GM23338 (cell line): ENCODE measurements around the gene EPAS1. TPM values are rescaled to one million over a fixed set of nuclear protein-coding genes. Genes with fewer than 3 reads are reported as not detected.

ENCODE experiments used
- ATAC-seq: fragments of 200-7000 bp; cut with Tn5 transposase; 3 replicates; pipeline ENCODE4 v1.9.1; 2020
- DNase-seq: peaks from one replicate; pipeline ENCODE4 v3.0.0-alpha.2; 2015; ENCODE audit warnings: low spot score
- H2AFZ ChIP-seq: fragments of 200-600 bp; sonication (generic); 2 replicates; pipeline ENCODE4 v1.8.0; 2016; ENCODE audit warnings: antibody characterized with exemption, mild to moderate bottlenecking, moderate library complexity
- H3F3A ChIP-seq: fragments of 200-600 bp; sonication (generic); replicated peaks from 2 replicates; pipeline ENCODE4 v1.8.0; 2017; ENCODE audit warnings: antibody characterized with exemption, mixed run types, low read depth
- H3K27ac ChIP-seq: fragments of 200-600 bp; sonication (generic); 2 replicates; pipeline ENCODE4 v1.6.1; 2016; ENCODE audit warnings: low read depth
- H3K27me3 ChIP-seq: fragments of 200-600 bp; sonication (generic); 2 replicates; pipeline ENCODE4 v1.8.0; 2016; ENCODE audit warnings: mild to moderate bottlenecking, mixed run types, moderate library complexity; ENCODE audit not compliant: insufficient read depth
- H3K36me3 ChIP-seq: fragments of 200-600 bp; sonication (generic); 2 replicates; pipeline ENCODE4 v1.8.0; 2016; ENCODE audit warnings: mild to moderate bottlenecking; ENCODE audit not compliant: insufficient read depth
- H3K4me1 ChIP-seq: fragments of 200-600 bp; sonication (generic); 2 replicates; pipeline ENCODE4 v1.8.0; 2016; ENCODE audit warnings: mild to moderate bottlenecking, moderate library complexity; ENCODE audit not compliant: insufficient read depth
- H3K4me2 ChIP-seq: fragments of 200-600 bp; sonication (generic); 2 replicates; pipeline ENCODE4 v1.7.1; 2017; ENCODE audit warnings: mixed run types
- H3K4me3 ChIP-seq: fragments of 200-600 bp; sonication (generic); 2 replicates; pipeline ENCODE4 v1.6.1; 2016; ENCODE audit warnings: mixed run types
- H3K79me2 ChIP-seq: fragments of 200-600 bp; sonication (generic); replicated peaks from 2 replicates; pipeline ENCODE4 v1.8.0; 2017; ENCODE audit warnings: mild to moderate bottlenecking; ENCODE audit not compliant: insufficient read depth
- H3K9me2 ChIP-seq: fragments of 200-600 bp; sonication (generic); 2 replicates; pipeline ENCODE4 v1.8.0; 2017; ENCODE audit not compliant: insufficient read depth
- H4K20me1 ChIP-seq: fragments of 200-600 bp; sonication (generic); replicated peaks from 2 replicates; pipeline ENCODE4 v1.8.0; 2017; ENCODE audit warnings: mild to moderate bottlenecking; ENCODE audit not compliant: insufficient read depth
- H3K27ac Mint-ChIP-seq: 2 replicates; pipeline ENCODE4 v1.8.0; 2020; ENCODE audit warnings: inconsistent platforms, mild to moderate bottlenecking, moderate library complexity, mixed read lengths
- H3K27me3 Mint-ChIP-seq: 3 replicates; pipeline ENCODE4 v1.8.0; 2022; ENCODE audit warnings: low read depth, mild to moderate bottlenecking, moderate library complexity, mixed read lengths, inconsistent platforms; ENCODE audit not compliant: insufficient read depth, poor library complexity
- H3K36me3 Mint-ChIP-seq: 3 replicates; pipeline ENCODE4 v1.8.0; 2021; ENCODE audit warnings: low read depth, mild to moderate bottlenecking, inconsistent platforms, moderate library complexity, mixed read lengths
- H3K4me1 Mint-ChIP-seq: 3 replicates; pipeline ENCODE4 v1.8.0; 2020; ENCODE audit warnings: mild to moderate bottlenecking, inconsistent platforms, mixed read lengths
- H3K4me3 Mint-ChIP-seq: 3 replicates; pipeline ENCODE4 v1.8.0; 2021; ENCODE audit warnings: moderate library complexity, mild to moderate bottlenecking, inconsistent platforms, mixed read lengths
- H3K9me3 Mint-ChIP-seq: 3 replicates; pipeline ENCODE4 v1.8.0; 2020; ENCODE audit warnings: moderate library complexity, mild to moderate bottlenecking, inconsistent platforms, mixed read lengths
- CREB1 ChIP-seq: fragments of 250-450 bp; sonication (Bioruptor Pico); IDR thresholded peaks from 2 replicates; pipeline ENCODE4 v1.5.0; 2020; ENCODE audit warnings: low read depth, mild to moderate bottlenecking, moderate library complexity
- ETS1 ChIP-seq: IDR thresholded peaks from 2 replicates; pipeline ENCODE4 v1.6.1; 2016; ENCODE audit warnings: antibody characterized with exemption
- EZH2 ChIP-seq: fragments of 200-600 bp; sonication (generic); IDR thresholded peaks from one replicate; pipeline ENCODE4 v1.8.0; 2017; ENCODE audit warnings: antibody characterized with exemption, mild to moderate bottlenecking, low read depth; ENCODE audit not compliant: unreplicated experiment
- EZH2phosphoT487 ChIP-seq: fragments of 200-600 bp; sonication (generic); IDR thresholded peaks from one replicate; pipeline ENCODE4 v1.8.1; 2018; ENCODE audit warnings: antibody characterized with exemption; ENCODE audit not compliant: unreplicated experiment
- JUNB ChIP-seq: IDR thresholded peaks from one replicate; pipeline ENCODE4 v1.6.1; 2016; ENCODE audit warnings: antibody characterized with exemption; ENCODE audit not compliant: unreplicated experiment
- NANOG ChIP-seq: IDR thresholded peaks from 2 replicates; pipeline ENCODE4 v1.6.1; 2016; ENCODE audit warnings: antibody characterized with exemption, borderline replicate concordance
- POLR2AphosphoS5 ChIP-seq: IDR thresholded peaks from 2 replicates; pipeline ENCODE4 v1.6.1; 2016; ENCODE audit warnings: antibody characterized with exemption, low read depth
- STAT1 ChIP-seq: IDR thresholded peaks from one replicate; pipeline ENCODE4 v1.6.1; 2016; ENCODE audit warnings: antibody characterized with exemption; ENCODE audit not compliant: unreplicated experiment
- ZNF114 ChIP-seq: fragments of 250-450 bp; sonication (Bioruptor Pico); IDR thresholded peaks from 2 replicates; pipeline ENCODE4 v1.5.0; 2020; ENCODE audit warnings: mild to moderate bottlenecking, moderate library complexity
- ZNF331 ChIP-seq: fragments of 250-450 bp; sonication (Bioruptor Pico); IDR thresholded peaks from 2 replicates; pipeline ENCODE4 v1.5.0; 2020; ENCODE audit warnings: low read depth, mild to moderate bottlenecking, moderate library complexity
- ZNF462 ChIP-seq: fragments of 250-450 bp; sonication (Bioruptor Pico); IDR thresholded peaks from 2 replicates; pipeline ENCODE4 v1.5.0; 2020; ENCODE audit warnings: mild to moderate bottlenecking, moderate library complexity
- polyA plus RNA-seq: library from polyadenylated mRNA; unstranded; fragments of >200 nt; fragmentation: Nextera tagmentation; extraction: Ambion mirVana; gene quantifications from 2 replicates; pipeline ENCODE4 v1.2.1, GENCODE V29; 2016
- total RNA-seq: library from RNA; depleted of rRNA; stranded (reverse); fragments of >200 nt; shearing (Covaris generic); gene quantifications from 2 replicates; pipeline ENCODE4 v1.2.3, GENCODE V29; 2014
- TF ChIP-seq, protein P1 (sequence below): IDR thresholded peaks from one replicate; pipeline ENCODE4 v1.6.1; 2018; ENCODE audit warnings: antibody characterized with exemption; ENCODE audit not compliant: unreplicated experiment
- TF ChIP-seq, protein P2 (sequence below), 2 experiments: fragments of 200-600 bp in 1 of 2; sonication (generic) in 1 of 2; conservative IDR thresholded peaks; 2 replicates each; pipeline versions ENCODE4 v1.5.1 to v1.6.1; 2016 to 2017; ENCODE audit warnings: antibody characterized with exemption in 2 of 2, low read depth in 2 of 2, mild to moderate bottlenecking in 2 of 2, moderate library complexity in 1 of 2

Gene EPAS1
- total and polyA plus RNA-seq, 2 experiments from 2014 or later, result 0.68 to 5.4 TPM

DNA sequence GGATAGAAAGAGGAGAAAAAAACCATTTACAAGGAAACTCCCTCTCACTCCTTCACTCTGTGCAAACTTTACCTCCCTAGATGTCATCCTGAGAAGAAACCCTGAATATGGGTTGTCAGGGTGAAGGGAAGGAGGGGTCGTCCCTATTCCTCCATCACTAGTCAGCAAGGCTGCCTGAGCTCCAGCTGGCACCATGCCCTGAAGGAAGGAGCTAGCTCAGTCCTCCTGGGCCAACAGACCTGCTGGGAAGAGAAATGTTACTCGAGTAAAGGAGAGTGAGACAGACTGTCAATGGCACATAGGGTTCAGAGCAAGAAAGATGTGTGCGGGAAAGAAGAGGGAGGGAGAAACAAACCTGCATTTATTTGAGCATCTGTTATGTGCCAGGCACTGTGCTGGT, 18.3 kb upstream of the EPAS1 start:
- no peak overlapping the region for H3K4me3 Mint-ChIP-seq
- no peaks in the 10 kb centered on the region for H3F3A ChIP-seq
- H3K36me3 Mint-ChIP-seq, result no peaks in the 10 kb centered on the region
- H3K9me2 ChIP-seq, result 0 out of 2 replicates have a peak, but pooled peaks cover 6% of the 10 kb centered on the region
- H3K4me1 ChIP-seq, result no peaks in the 10 kb centered on the region
- H3K4me3 ChIP-seq, result no peak overlapping the region
- peaks cover 4% of the 10 kb centered on the region; the same call in 1 of the 3 replicates for H3K4me1 Mint-ChIP-seq
- H3K36me3 ChIP-seq, result no peaks in the 10 kb centered on the region
- no peaks in the 10 kb centered on the region; the same call in 2 of the 3 replicates for H3K9me3 Mint-ChIP-seq
- no peak overlapping the region for H3K27ac ChIP-seq
- H3K4me2 ChIP-seq, result no peak overlapping the region
- TF ChIP-seq STAT1 (no peak), ZNF331 (CRISPR knock-in tag) (no peak), NANOG (no peak), ZNF114 (CRISPR knock-in tag) (no peak), ETS1 (no peak), EZH2phosphoT487 (no peak), JUNB (no peak), CREB1 (CRISPR knock-in tag) (no peak), POLR2AphosphoS5 (no peak), ZNF462 (CRISPR knock-in tag) (no peak), EZH2 (no peak)
- TF ChIP-seq, protein P1, sequence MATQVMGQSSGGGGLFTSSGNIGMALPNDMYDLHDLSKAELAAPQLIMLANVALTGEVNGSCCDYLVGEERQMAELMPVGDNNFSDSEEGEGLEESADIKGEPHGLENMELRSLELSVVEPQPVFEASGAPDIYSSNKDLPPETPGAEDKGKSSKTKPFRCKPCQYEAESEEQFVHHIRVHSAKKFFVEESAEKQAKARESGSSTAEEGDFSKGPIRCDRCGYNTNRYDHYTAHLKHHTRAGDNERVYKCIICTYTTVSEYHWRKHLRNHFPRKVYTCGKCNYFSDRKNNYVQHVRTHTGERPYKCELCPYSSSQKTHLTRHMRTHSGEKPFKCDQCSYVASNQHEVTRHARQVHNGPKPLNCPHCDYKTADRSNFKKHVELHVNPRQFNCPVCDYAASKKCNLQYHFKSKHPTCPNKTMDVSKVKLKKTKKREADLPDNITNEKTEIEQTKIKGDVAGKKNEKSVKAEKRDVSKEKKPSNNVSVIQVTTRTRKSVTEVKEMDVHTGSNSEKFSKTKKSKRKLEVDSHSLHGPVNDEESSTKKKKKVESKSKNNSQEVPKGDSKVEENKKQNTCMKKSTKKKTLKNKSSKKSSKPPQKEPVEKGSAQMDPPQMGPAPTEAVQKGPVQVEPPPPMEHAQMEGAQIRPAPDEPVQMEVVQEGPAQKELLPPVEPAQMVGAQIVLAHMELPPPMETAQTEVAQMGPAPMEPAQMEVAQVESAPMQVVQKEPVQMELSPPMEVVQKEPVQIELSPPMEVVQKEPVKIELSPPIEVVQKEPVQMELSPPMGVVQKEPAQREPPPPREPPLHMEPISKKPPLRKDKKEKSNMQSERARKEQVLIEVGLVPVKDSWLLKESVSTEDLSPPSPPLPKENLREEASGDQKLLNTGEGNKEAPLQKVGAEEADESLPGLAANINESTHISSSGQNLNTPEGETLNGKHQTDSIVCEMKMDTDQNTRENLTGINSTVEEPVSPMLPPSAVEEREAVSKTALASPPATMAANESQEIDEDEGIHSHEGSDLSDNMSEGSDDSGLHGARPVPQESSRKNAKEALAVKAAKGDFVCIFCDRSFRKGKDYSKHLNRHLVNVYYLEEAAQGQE, result no peak
- TF ChIP-seq, protein P2, sequence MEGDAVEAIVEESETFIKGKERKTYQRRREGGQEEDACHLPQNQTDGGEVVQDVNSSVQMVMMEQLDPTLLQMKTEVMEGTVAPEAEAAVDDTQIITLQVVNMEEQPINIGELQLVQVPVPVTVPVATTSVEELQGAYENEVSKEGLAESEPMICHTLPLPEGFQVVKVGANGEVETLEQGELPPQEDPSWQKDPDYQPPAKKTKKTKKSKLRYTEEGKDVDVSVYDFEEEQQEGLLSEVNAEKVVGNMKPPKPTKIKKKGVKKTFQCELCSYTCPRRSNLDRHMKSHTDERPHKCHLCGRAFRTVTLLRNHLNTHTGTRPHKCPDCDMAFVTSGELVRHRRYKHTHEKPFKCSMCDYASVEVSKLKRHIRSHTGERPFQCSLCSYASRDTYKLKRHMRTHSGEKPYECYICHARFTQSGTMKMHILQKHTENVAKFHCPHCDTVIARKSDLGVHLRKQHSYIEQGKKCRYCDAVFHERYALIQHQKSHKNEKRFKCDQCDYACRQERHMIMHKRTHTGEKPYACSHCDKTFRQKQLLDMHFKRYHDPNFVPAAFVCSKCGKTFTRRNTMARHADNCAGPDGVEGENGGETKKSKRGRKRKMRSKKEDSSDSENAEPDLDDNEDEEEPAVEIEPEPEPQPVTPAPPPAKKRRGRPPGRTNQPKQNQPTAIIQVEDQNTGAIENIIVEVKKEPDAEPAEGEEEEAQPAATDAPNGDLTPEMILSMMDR (conservative IDR thresholded peaks at IDR 0.05; ENCODE audit: low read depth in 2 of 2), result no peak
- no peaks in the 10 kb centered on the region for H3K79me2 ChIP-seq
- no peak overlapping the region for H3K27ac Mint-ChIP-seq
- H4K20me1 ChIP-seq, result no peaks in the 10 kb centered on the region
- DNase-seq, result no peak
- ATAC-seq, result no peak
- H3K27me3 Mint-ChIP-seq, result no peaks in the 10 kb centered on the region
- no peak overlapping the region for H2AFZ ChIP-seq
- H3K27me3 ChIP-seq, result no peaks in the 10 kb centered on the region
